K562 (cell line): Measurements from ENCODE around the gene DUS1L. TPM values are rescaled to one million over a fixed set of nuclear protein-coding genes. Genes with fewer than 3 reads are reported as not detected.

Experiments used
- ATF1 ChIP-seq, 2 experiments: fragments of 450-650 bp in 1 of 2; IDR thresholded peaks; 2 replicates each; pipeline ENCODE4 v1.6.1; 2016; ENCODE audit warnings: missing compliant biosample characterization in 1 of 2, missing genetic modification characterization in 1 of 2
- DPF2 ChIP-seq: fragments of 450-650 bp; IDR thresholded peaks from 2 replicates; pipeline ENCODE4 v1.6.1; 2016
- ELF2 ChIP-seq: fragments of 250-450 bp; sonication (Bioruptor Pico); IDR thresholded peaks from 2 replicates; pipeline ENCODE4 v1.5.0; 2021; ENCODE audit warnings: mild to moderate bottlenecking
- FOXK1 ChIP-seq: sonication (generic); formaldehyde crosslinking; IDR thresholded peaks from 2 replicates; pipeline ENCODE4 v1.8.0; 2022; ENCODE audit warnings: missing genetic modification reagents, mild to moderate bottlenecking, borderline replicate concordance
- KLF10 ChIP-seq: fragments of 250-450 bp; sonication (Bioruptor Pico); IDR thresholded peaks from 2 replicates; pipeline ENCODE4 v1.6.1; 2021; ENCODE audit warnings: matching md5 sums
- MYBL2 ChIP-seq, 2 experiments: fragments of 450-650 bp in 1 of 2; sonication (generic) in 1 of 2; formaldehyde crosslinking in 1 of 2; IDR thresholded peaks; 2 replicates each; pipeline versions ENCODE4 v1.6.1 to v1.8.1; 2017 to 2022; ENCODE audit warnings: borderline replicate concordance in 1 of 2, inconsistent platforms in 1 of 2, low read depth in 1 of 2, mild to moderate bottlenecking in 1 of 2, missing genetic modification reagents in 1 of 2, moderate library complexity in 1 of 2
- NCOA6 ChIP-seq: fragments of 450-650 bp; IDR thresholded peaks from 2 replicates; pipeline ENCODE4 v1.6.1; 2017; ENCODE audit warnings: mild to moderate bottlenecking
- NRF1 ChIP-seq, 2 experiments: fragments of 450-650 bp; IDR thresholded peaks in 1 of 2; conservative IDR thresholded peaks in 1 of 2; 2 replicates each; pipeline ENCODE4 v1.6.1; 2014; ENCODE audit warnings: mild to moderate bottlenecking in 2 of 2
- RBFOX2 ChIP-seq: fragments of 200-400 bp; formaldehyde crosslinking; IDR thresholded peaks from 2 replicates; pipeline ENCODE4 v1.6.1; 2017; ENCODE audit warnings: low read depth, mild to moderate bottlenecking, low read length, moderate library complexity
- RBM22 ChIP-seq: fragments of 200-400 bp; formaldehyde crosslinking; IDR thresholded peaks from 2 replicates; pipeline ENCODE4 v1.6.1; 2018; ENCODE audit warnings: low read length, low read depth; ENCODE audit not compliant: poor library complexity, severe bottlenecking
- RCOR1 ChIP-seq, 2 experiments: IDR thresholded peaks; 2 replicates each; pipeline ENCODE4 v1.6.1; 2012; ENCODE audit warnings: low read depth in 2 of 2, low read length in 2 of 2, borderline replicate concordance in 1 of 2, improper control_type of control experiment in 1 of 2
- SIN3A ChIP-seq, 2 experiments: fragments of 150-350 bp in 1 of 2; IDR thresholded peaks; 2 replicates each; pipeline ENCODE4 v1.6.1; 2011 to 2016; ENCODE audit warnings: borderline replicate concordance in 2 of 2, low read depth in 2 of 2, low read length in 2 of 2, mild to moderate bottlenecking in 2 of 2, moderate library complexity in 2 of 2; ENCODE audit not compliant: control insufficient read depth in 1 of 2
- TBL1XR1 ChIP-seq, 2 experiments: IDR thresholded peaks; 2 replicates each; pipeline ENCODE4 v1.6.1; 2012; ENCODE audit warnings: improper control_type of control experiment in 2 of 2, low read length in 2 of 2, mild to moderate bottlenecking in 1 of 2
- ZFX ChIP-seq: sonication (generic); formaldehyde crosslinking; IDR thresholded peaks from 2 replicates; pipeline ENCODE4 v1.8.0; 2022; ENCODE audit warnings: mild to moderate bottlenecking, missing genetic modification reagents, moderate library complexity
- ZHX1 ChIP-seq: fragments of 150-350 bp; conservative IDR thresholded peaks from 2 replicates; pipeline ENCODE4 v1.6.1; 2014; ENCODE audit warnings: low read length
- polyA plus RNA-seq, 8 experiments: library from polyadenylated mRNA; depleted of rRNA in 4 of 8; stranded (reverse) in 5 of 8; unstranded in 3 of 8; fragments of >200 nt; fragmentation: Nextera tagmentation in 2 of 8; fragmentation: Illumina TruSeq in 1 of 8; extraction: Ambion mirVana in 2 of 8; extraction: Trizol in 1 of 8; gene quantifications; 2 replicates each; pipeline versions ENCODE4 v1.2.1 to v1.2.3, GENCODE V29; 2011 to 2014; ENCODE audit warnings: inconsistent platforms in 1 of 8, missing spikeins in 1 of 8
- total RNA-seq, 7 experiments: library from RNA; depleted of rRNA in 6 of 7; stranded (reverse); fragments of >200 nt in 6 of 7; fragmentation: Illumina TruSeq in 2 of 7; extraction: Trizol in 2 of 7; gene quantifications; 2 replicates each; pipeline versions ENCODE4 v1.2.1 to v1.2.3, GENCODE V29; 2011 to 2021; ENCODE audit warnings: low replicate concordance in 1 of 7
- TF ChIP-seq, protein P1 (sequence below): fragments of 250-450 bp; sonication (Bioruptor Pico); IDR thresholded peaks from 2 replicates; pipeline ENCODE4 v1.8.0; 2022; ENCODE audit warnings: inconsistent platforms, mild to moderate bottlenecking, moderate library complexity, borderline replicate concordance
- TF ChIP-seq, protein P2 (sequence below): sonication (generic); formaldehyde crosslinking; IDR thresholded peaks from 2 replicates; pipeline ENCODE4 v1.9.0; 2022; ENCODE audit warnings: mild to moderate bottlenecking, missing genetic modification reagents
- TF ChIP-seq, protein P3 (sequence below): fragments of 200-800 bp; sonication (Bioruptor generic); IDR thresholded peaks from 2 replicates; pipeline ENCODE4 v1.6.1; 2017; ENCODE audit warnings: missing genetic modification characterization, missing compliant biosample characterization
- TF ChIP-seq, protein P4 (sequence below): IDR thresholded peaks from 3 replicates; pipeline ENCODE4 v1.6.1; 2011; ENCODE audit warnings: borderline replicate concordance, mild to moderate bottlenecking; ENCODE audit not compliant: insufficient read length, insufficient read depth

The DUS1L gene
- total and polyA plus RNA-seq, 9 of the 15 experiments (the other 6 are each of a cell fraction or from before 2014, with no cell fraction given) = 7.8 to 210 (median 83.9) TPM

- TF ChIP-seq, protein P1, sequence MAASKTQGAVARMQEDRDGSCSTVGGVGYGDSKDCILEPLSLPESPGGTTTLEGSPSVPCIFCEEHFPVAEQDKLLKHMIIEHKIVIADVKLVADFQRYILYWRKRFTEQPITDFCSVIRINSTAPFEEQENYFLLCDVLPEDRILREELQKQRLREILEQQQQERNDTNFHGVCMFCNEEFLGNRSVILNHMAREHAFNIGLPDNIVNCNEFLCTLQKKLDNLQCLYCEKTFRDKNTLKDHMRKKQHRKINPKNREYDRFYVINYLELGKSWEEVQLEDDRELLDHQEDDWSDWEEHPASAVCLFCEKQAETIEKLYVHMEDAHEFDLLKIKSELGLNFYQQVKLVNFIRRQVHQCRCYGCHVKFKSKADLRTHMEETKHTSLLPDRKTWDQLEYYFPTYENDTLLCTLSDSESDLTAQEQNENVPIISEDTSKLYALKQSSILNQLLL (CRISPR knock-in tag) = no peak
- TF ChIP-seq, protein P2, sequence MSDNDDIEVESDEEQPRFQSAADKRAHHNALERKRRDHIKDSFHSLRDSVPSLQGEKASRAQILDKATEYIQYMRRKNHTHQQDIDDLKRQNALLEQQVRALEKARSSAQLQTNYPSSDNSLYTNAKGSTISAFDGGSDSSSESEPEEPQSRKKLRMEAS (CRISPR knock-in tag) = no peak
- peak; percentile 37 for TF ChIP-seq RBFOX2
- TF ChIP-seq, protein P3, sequence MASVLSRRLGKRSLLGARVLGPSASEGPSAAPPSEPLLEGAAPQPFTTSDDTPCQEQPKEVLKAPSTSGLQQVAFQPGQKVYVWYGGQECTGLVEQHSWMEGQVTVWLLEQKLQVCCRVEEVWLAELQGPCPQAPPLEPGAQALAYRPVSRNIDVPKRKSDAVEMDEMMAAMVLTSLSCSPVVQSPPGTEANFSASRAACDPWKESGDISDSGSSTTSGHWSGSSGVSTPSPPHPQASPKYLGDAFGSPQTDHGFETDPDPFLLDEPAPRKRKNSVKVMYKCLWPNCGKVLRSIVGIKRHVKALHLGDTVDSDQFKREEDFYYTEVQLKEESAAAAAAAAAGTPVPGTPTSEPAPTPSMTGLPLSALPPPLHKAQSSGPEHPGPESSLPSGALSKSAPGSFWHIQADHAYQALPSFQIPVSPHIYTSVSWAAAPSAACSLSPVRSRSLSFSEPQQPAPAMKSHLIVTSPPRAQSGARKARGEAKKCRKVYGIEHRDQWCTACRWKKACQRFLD = no peak
- TF ChIP-seq SIN3A (IDR thresholded peaks at IDR 0.05; ENCODE audit: borderline replicate concordance in 2 of 2, control insufficient read depth in 1 of 2, low read depth in 2 of 2, low read length in 2 of 2) = 0 out of 4 replicates have a peak, but pooled peaks of 1 of the 2 experiments have one; percentile 30
- no peak for TF ChIP-seq ZHX1
- TF ChIP-seq ZFX (CRISPR knock-in tag) = peak; percentile 60
- TF ChIP-seq NRF1 (conservative IDR thresholded peaks at IDR 0.05 in 1 of 2, IDR thresholded peaks at IDR 0.05 in 1 of 2) = no peak
- TF ChIP-seq NCOA6 = no peak
- TF ChIP-seq RBM22 = no peak
- TF ChIP-seq FOXK1 (CRISPR knock-in tag) = no peak
- TF ChIP-seq, protein P4, sequence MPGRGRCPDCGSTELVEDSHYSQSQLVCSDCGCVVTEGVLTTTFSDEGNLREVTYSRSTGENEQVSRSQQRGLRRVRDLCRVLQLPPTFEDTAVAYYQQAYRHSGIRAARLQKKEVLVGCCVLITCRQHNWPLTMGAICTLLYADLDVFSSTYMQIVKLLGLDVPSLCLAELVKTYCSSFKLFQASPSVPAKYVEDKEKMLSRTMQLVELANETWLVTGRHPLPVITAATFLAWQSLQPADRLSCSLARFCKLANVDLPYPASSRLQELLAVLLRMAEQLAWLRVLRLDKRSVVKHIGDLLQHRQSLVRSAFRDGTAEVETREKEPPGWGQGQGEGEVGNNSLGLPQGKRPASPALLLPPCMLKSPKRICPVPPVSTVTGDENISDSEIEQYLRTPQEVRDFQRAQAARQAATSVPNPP = no peak
- TF ChIP-seq DPF2 = no peak
- TF ChIP-seq TBL1XR1 (IDR thresholded peaks at IDR 0.05; ENCODE audit: low read length in 2 of 2) = no peak
- TF ChIP-seq KLF10 (CRISPR knock-in tag) = no peak
- TF ChIP-seq RCOR1 (IDR thresholded peaks at IDR 0.05; ENCODE audit: borderline replicate concordance in 1 of 2, low read depth in 2 of 2, low read length in 2 of 2) = no peak
- no peak for TF ChIP-seq MYBL2 (IDR thresholded peaks at IDR 0.05; ENCODE audit: low read depth)
- TF ChIP-seq MYBL2 (CRISPR knock-in tag; IDR thresholded peaks at IDR 0.05; ENCODE audit: borderline replicate concordance) = no peak
- TF ChIP-seq ELF2 = 0 out of 2 replicates have a peak, but pooled peaks have one; percentile 64
- no peak for TF ChIP-seq ATF1 (CRISPR knock-in tag; IDR thresholded peaks at IDR 0.05)
- TF ChIP-seq ATF1 (tag; IDR thresholded peaks at IDR 0.05) = no peak
Measured at GRCh38 chr17:82023447-82024241, 42.0 kb downstream of the DUS1L start (continued).
